ENCODE measurements around the gene SNRPD3. TPM values are rescaled to one million over a fixed set of nuclear protein-coding genes. Genes with fewer than 3 reads are reported as not detected.

Gene SNRPD3
- total and polyA plus RNA-seq, 4 donors: 57.2 to 128 (median 85.9) TPM

- Histone ChIP-seq H3K36me3 (ENCODE audit: control insufficient read depth in 4 of 4, insufficient read depth in 3 of 4, low read depth in 1 of 4, low read length in 3 of 4) (peaks cover 0 to 30% (median 6%) of the 10 kb centered on the region in 4 donors), H3K27me3 (ENCODE audit: control insufficient read depth in 4 of 4, insufficient read depth in 4 of 4, low read length in 3 of 4) (no peaks in the 10 kb centered on the region), H3K9me3 (ENCODE audit: control insufficient read depth in 4 of 4, low read length in 3 of 4) (no peaks in the 10 kb centered on the region), H3K4me1 (ENCODE audit: control insufficient read depth in 4 of 4, insufficient read depth in 4 of 4, low read length in 3 of 4) (peaks cover 0 to 16% (median 4%) of the 10 kb centered on the region in 4 donors), H3K9ac (ENCODE audit: low read depth in 1 of 2, low read length in 2 of 2) (no peak overlapping the region), H3K27ac (ENCODE audit: low read depth in 1 of 2, low read length in 2 of 2) (no peak overlapping the region), H3K4me3 (ENCODE audit: low read depth in 1 of 3, low read length in 3 of 3) (no peak overlapping the region)
- DNase-seq (ENCODE audit: low spot score): no peak
- no peak for TF ChIP-seq HNF4A (conservative IDR thresholded peaks at IDR 0.05)
- TF ChIP-seq HNF4G (IDR thresholded peaks at IDR 0.05): no peak
- TF ChIP-seq MAX (IDR thresholded peaks at IDR 0.05): no peak
- TF ChIP-seq GABPA (IDR thresholded peaks at IDR 0.05 in 1 of 2, conservative IDR thresholded peaks at IDR 0.05 in 1 of 2): no peak
- no peak for TF ChIP-seq RAD21 (IDR thresholded peaks at IDR 0.05)
- no peak for TF ChIP-seq EGR1 (IDR thresholded peaks at IDR 0.05; ENCODE audit: low read depth in 2 of 2)
- TF ChIP-seq SP1 (IDR thresholded peaks at IDR 0.05): no peak
- no peak for TF ChIP-seq JUND (IDR thresholded peaks at IDR 0.05)
- TF ChIP-seq FOXA2 (IDR thresholded peaks at IDR 0.05): no peak
- no peak for TF ChIP-seq CTCF (IDR thresholded peaks at IDR 0.05; ENCODE audit: low read depth, low read length, missing input control)
- TF ChIP-seq TAF1 (conservative IDR thresholded peaks at IDR 0.05): no peak
- no peak for TF ChIP-seq ZBTB33 (IDR thresholded peaks at IDR 0.05)
- TF ChIP-seq NR2F2 (IDR thresholded peaks at IDR 0.05): no peak
- no peak for TF ChIP-seq ATF3 (IDR thresholded peaks at IDR 0.05)
- no peak for TF ChIP-seq REST (IDR thresholded peaks at IDR 0.05)
- no peak for TF ChIP-seq YY1 (IDR thresholded peaks at IDR 0.05)
- no peak for TF ChIP-seq FOXA1 (IDR thresholded peaks at IDR 0.05)
- WGBS: 94% methylated on average over 24 of the region's 24 CpGs
Observed at GRCh38 chr22:24585927-24586546, 30.2 kb downstream of the SNRPD3 start.

Data from liver (tissue), 9 donors.